ENCODE measurements around the gene CLIC5.

The CLIC5 gene

GRCh38 chr6:45892196-45892595 lies 123.5 kb downstream of the CLIC5 start:
- no peak for DNase-seq (ENCODE audit: low spot score)

GRCh38 chr6:45886776-45887175 lies 128.9 kb downstream of the CLIC5 start:
- DNase-seq (ENCODE audit: low spot score): no peak

GRCh38 chr6:45884336-45884735 lies 131.3 kb downstream of the CLIC5 start:
- DNase-seq (ENCODE audit: low spot score): no peak

- no peak for DNase-seq (ENCODE audit: low spot score)
These were observed 133.0 kb downstream of the CLIC5 start for GRCh38 chr6:45882671-45883070.

GRCh38 chr6:45881705-45882467 lies 133.8 kb downstream of the CLIC5 start:
- no peak for DNase-seq (ENCODE audit: low spot score)

GRCh38 chr6:45880676-45881075 lies 135.0 kb downstream of the CLIC5 start:
- no peak for DNase-seq (ENCODE audit: low spot score)

- DNase-seq (ENCODE audit: low spot score): no peak
These were observed 135.5 kb downstream of the CLIC5 start for GRCh38 chr6:45880159-45880558.

GRCh38 chr6:45877970-45878590 lies 137.6 kb downstream of the CLIC5 start:
- no peak for DNase-seq (ENCODE audit: low spot score)

- no peak for DNase-seq (ENCODE audit: low spot score)
These were observed 142.8 kb downstream of the CLIC5 start for GRCh38 chr6:45872827-45873365.

GRCh38 chr6:45870531-45870930 lies 145.1 kb downstream of the CLIC5 start:
- DNase-seq (ENCODE audit: low spot score): no peak

GRCh38 chr6:45864651-45865050 lies 151.0 kb downstream of the CLIC5 start:
- DNase-seq (ENCODE audit: low spot score): no peak

GRCh38 chr6:45858691-45859090 lies 157.0 kb downstream of the CLIC5 start:
- DNase-seq (ENCODE audit: low spot score): no peak

- no peak for DNase-seq (ENCODE audit: low spot score)
These were observed 157.8 kb downstream of the CLIC5 start for GRCh38 chr6:45857827-45858226.

- DNase-seq (ENCODE audit: low spot score): no peak
These were observed 159.8 kb downstream of the CLIC5 start for GRCh38 chr6:45855642-45856394.

- no peak for DNase-seq (ENCODE audit: low spot score)
These were observed 161.4 kb downstream of the CLIC5 start for GRCh38 chr6:45854149-45854742.

- no peak for DNase-seq (ENCODE audit: low spot score)
These were observed 164.6 kb downstream of the CLIC5 start for GRCh38 chr6:45851034-45851400.

GRCh38 chr6:45850378-45851033 lies 165.2 kb downstream of the CLIC5 start:
- no peak for DNase-seq (ENCODE audit: low spot score)

- DNase-seq (ENCODE audit: low spot score): no peak
These were observed 170.1 kb downstream of the CLIC5 start for GRCh38 chr6:45845567-45845966.

- no peak for DNase-seq (ENCODE audit: low spot score)
These were observed 170.7 kb downstream of the CLIC5 start for GRCh38 chr6:45844986-45845385.

- DNase-seq (ENCODE audit: low spot score): no peak
These were observed 171.7 kb downstream of the CLIC5 start for GRCh38 chr6:45843848-45844521.

- DNase-seq (ENCODE audit: low spot score): no peak
These were observed 174.6 kb downstream of the CLIC5 start for GRCh38 chr6:45841062-45841461.

All from putamen (tissue), 1 donor.